H1 (cell line): ENCODE measurements around the gene PET117. TPM values are rescaled to one million over a fixed set of nuclear protein-coding genes. Genes with fewer than 3 reads are reported as not detected.
"Not testable (repeated sequence)": the region's sequence is repeated elsewhere in the genome, so short reads cannot be mapped to it uniquely, and the experiment has no call there.

Source experiments
- CTCF ChIA-PET: fragments of 300-600 bp; sonication (Branson Sonifier 250); formaldehyde crosslinking; loops from one replicate; lab custom pipeline; 2021; ENCODE audit not compliant: partially characterized antibody; lab: Charles Lee
- POLR2A ChIA-PET: fragments of 300-600 bp; sonication (Branson Sonifier 250); formaldehyde crosslinking; loops from one replicate; lab custom pipeline; 2021; ENCODE audit warnings: inconsistent platforms; ENCODE audit not compliant: partially characterized antibody; lab: Charles Lee
- DNase-seq, 2 experiments: peaks; one replicate each; pipeline versions ENCODE4 v3.0.0 to v3.0.0-alpha.2; 2010 to 2022; ENCODE audit warnings: low spot score in 2 of 2, low read depth in 1 of 2, mixed read lengths in 1 of 2
- FAIRE-seq: peaks from 2 replicates; lab custom pipeline; 2011; peaks lifted over from hg19 to GRCh38; lab: Jason Lieb, UNC
- H2AFZ ChIP-seq: 2 replicates; pipeline ENCODE4 v1.8.1; 2012; ENCODE audit warnings: low read length, inconsistent platforms
- H2AK5ac ChIP-seq: 2 replicates; pipeline ENCODE4 v1.6.1; 2013; ENCODE audit warnings: low read depth, low read length
- H2BK120ac ChIP-seq: replicated peaks from 2 replicates; pipeline ENCODE3; 2013; ENCODE audit warnings: low read depth, low read length, inconsistent platforms
- H2BK12ac ChIP-seq: 2 replicates; pipeline ENCODE4 v1.6.1; 2013; ENCODE audit warnings: low read depth, low read length
- H2BK15ac ChIP-seq: 2 replicates; pipeline ENCODE4 v1.6.1; 2013; ENCODE audit warnings: low read length
- H2BK20ac ChIP-seq: 2 replicates; pipeline ENCODE4 v1.6.1; 2013; ENCODE audit warnings: low read length
- H2BK5ac ChIP-seq: 2 replicates; pipeline ENCODE4 v1.6.1; 2013; ENCODE audit warnings: low read depth, low read length
- H3K14ac ChIP-seq: 2 replicates; pipeline ENCODE4 v1.6.1; 2013; ENCODE audit warnings: inconsistent platforms; ENCODE audit not compliant: insufficient read length
- H3K18ac ChIP-seq: 2 replicates; pipeline ENCODE4 v1.6.1; 2013; ENCODE audit warnings: low read length; ENCODE audit errors: extremely low read depth
- H3K23ac ChIP-seq: 2 replicates; pipeline ENCODE4 v1.6.1; 2013; ENCODE audit warnings: inconsistent platforms; ENCODE audit not compliant: insufficient read length
- H3K23me2 ChIP-seq: 2 replicates; pipeline ENCODE4 v1.6.1; 2013; ENCODE audit warnings: low read depth, low read length
- H3K27ac ChIP-seq: 2 replicates; pipeline ENCODE4 v1.6.1; 2011; ENCODE audit warnings: low read depth, low read length, inconsistent platforms
- H3K27me3 ChIP-seq, 4 experiments: replicated peaks in 1 of 4; 1 replicate in 1 of 4; 2 replicates in 3 of 4; pipeline versions ENCODE4 v1.6.1 to v1.8.1; 2011 to 2013; ENCODE audit warnings: low read length in 3 of 4, mild to moderate bottlenecking in 3 of 4, inconsistent platforms in 2 of 4, mixed read lengths in 2 of 4, moderate library complexity in 1 of 4; ENCODE audit not compliant: control insufficient read depth in 3 of 4, insufficient read depth in 3 of 4; ENCODE audit errors: extremely low read depth in 1 of 4
- H3K36me3 ChIP-seq, 4 experiments: 2 replicates each; pipeline versions ENCODE4 v1.6.1 to v1.8.1; 2011 to 2013; ENCODE audit warnings: mild to moderate bottlenecking in 4 of 4, low read length in 3 of 4, moderate library complexity in 2 of 4, control low read depth in 1 of 4, inconsistent platforms in 1 of 4; ENCODE audit not compliant: insufficient read depth in 4 of 4, control insufficient read depth in 2 of 4
- H3K4ac ChIP-seq: replicated peaks from 2 replicates; pipeline ENCODE3; 2013; ENCODE audit warnings: low read length, low read depth, mixed read lengths, inconsistent platforms; ENCODE audit not compliant: insufficient read length
- H3K4me1 ChIP-seq, 4 experiments: replicated peaks in 1 of 4; 1 replicate in 1 of 4; 2 replicates in 3 of 4; pipeline versions ENCODE4 v1.6.1 to v1.8.1; 2011 to 2013; ENCODE audit warnings: low read length in 3 of 4, inconsistent platforms in 2 of 4, mixed read lengths in 1 of 4; ENCODE audit not compliant: insufficient read depth in 4 of 4, control insufficient read depth in 3 of 4
- H3K4me2 ChIP-seq, 2 experiments: 2 replicates each; pipeline versions ENCODE4 v1.6.1 to v1.8.1; 2011 to 2013; ENCODE audit warnings: low read depth in 2 of 2, low read length in 2 of 2, control low read depth in 1 of 2, inconsistent platforms in 1 of 2, mild to moderate bottlenecking in 1 of 2; ENCODE audit not compliant: insufficient read depth in 1 of 2
- H3K4me3 ChIP-seq, 4 experiments: fragments of 200-600, 300-600 bp in 1 of 4; sonication (generic), shearing (Covaris generic), sonication (Bioruptor Twin) in 1 of 4; 2 replicates each; pipeline versions ENCODE4 v1.5.1 to v1.8.1; 2011 to 2016; ENCODE audit warnings: low read length in 4 of 4, low read depth in 3 of 4, control low read depth in 2 of 4, inconsistent platforms in 2 of 4, mild to moderate bottlenecking in 2 of 4, mixed read lengths in 1 of 4, moderate library complexity in 1 of 4; ENCODE audit not compliant: insufficient read depth in 2 of 4; ENCODE audit errors: extremely low read depth in 1 of 4
- H3K56ac ChIP-seq: replicated peaks from 2 replicates; pipeline ENCODE3; 2013; ENCODE audit warnings: low read depth, mild to moderate bottlenecking, mixed read lengths, low read length, inconsistent platforms; ENCODE audit not compliant: insufficient read length
- H3K79me1 ChIP-seq: 2 replicates; pipeline ENCODE4 v1.6.1; 2013; ENCODE audit warnings: low read depth, low read length, control low read depth
- H3K79me2 ChIP-seq, 2 experiments: 2 replicates each; pipeline versions ENCODE4 v1.6.1 to v1.8.1; 2012 to 2013; ENCODE audit warnings: low read length in 2 of 2, mild to moderate bottlenecking in 2 of 2, inconsistent platforms in 1 of 2; ENCODE audit not compliant: insufficient read depth in 2 of 2, control insufficient read depth in 1 of 2
- H3K9ac ChIP-seq, 4 experiments: replicated peaks in 1 of 4; 1 replicate in 1 of 4; 2 replicates in 3 of 4; pipeline versions ENCODE4 v1.6.1 to v1.8.1; 2011 to 2013; ENCODE audit warnings: low read depth in 3 of 4, low read length in 3 of 4, control low read depth in 2 of 4, mild to moderate bottlenecking in 2 of 4, moderate library complexity in 2 of 4, inconsistent platforms in 1 of 4; ENCODE audit errors: extremely low read depth in 1 of 4
- H3K9me3 ChIP-seq, 2 experiments: 2 replicates each; pipeline versions ENCODE4 v1.6.1 to v1.8.1; 2012 to 2013; ENCODE audit warnings: mild to moderate bottlenecking in 2 of 2, moderate library complexity in 2 of 2, control low read depth in 1 of 2, inconsistent platforms in 1 of 2, low read depth in 1 of 2, low read length in 1 of 2, mixed read lengths in 1 of 2; ENCODE audit not compliant: insufficient read depth in 2 of 2
- H4K20me1 ChIP-seq, 2 experiments: replicated peaks in 1 of 2; 2 replicates each; pipeline versions ENCODE3 to v1.8.1; 2011 to 2013; ENCODE audit warnings: inconsistent platforms in 2 of 2, low read length in 2 of 2, mild to moderate bottlenecking in 1 of 2; ENCODE audit not compliant: insufficient read depth in 2 of 2, control insufficient read depth in 1 of 2
- H4K5ac ChIP-seq: 2 replicates; pipeline ENCODE4 v1.6.1; 2013; ENCODE audit warnings: low read length, low read depth, mixed read lengths, inconsistent platforms; ENCODE audit not compliant: insufficient read length
- H4K8ac ChIP-seq: 2 replicates; pipeline ENCODE4 v1.8.0; 2013; ENCODE audit warnings: mild to moderate bottlenecking, moderate library complexity, low read length, inconsistent platforms; ENCODE audit not compliant: insufficient read depth; ENCODE audit errors: extremely low read depth
- H4K91ac ChIP-seq: replicated peaks from 2 replicates; pipeline ENCODE3; 2013; ENCODE audit warnings: low read length, mixed read lengths, inconsistent platforms; ENCODE audit not compliant: insufficient read length
- WGBS, 2 experiments: shearing (Covaris generic) in 1 of 2; methylation state at CpG; one replicate each; pipeline versions ENCODE4 v1.1.6 to v1.1.7; 2013 to 2015; ENCODE audit warnings: low lambda C conversion rate in 2 of 2, mixed read lengths in 2 of 2, inconsistent platforms in 1 of 2, low coverage in 1 of 2, missing lambda C conversion rate in 1 of 2; ENCODE audit not compliant: insufficient replicate concordance in 2 of 2, insufficient coverage in 1 of 2, insufficient read length in 1 of 2; ENCODE audit errors: extremely low coverage in 1 of 2, missing lambda C conversion rate in 1 of 2; 5-methylcytosine and 5-hydroxymethylcytosine counted together
- polyA plus RNA-seq, 7 experiments: library from polyadenylated mRNA; depleted of rRNA in 3 of 7; stranded (reverse) in 5 of 7; unstranded in 2 of 7; fragments of >200 nt in 5 of 7; fragments of 200-250 nt in 2 of 7; gene quantifications; 1 replicate in 5 of 7; 2 replicates in 1 of 7; 4 replicates in 1 of 7; pipeline versions ENCODE4 v1.2.1 to v1.2.3, GENCODE V29; 2011 to 2013; ENCODE audit warnings: missing spikeins in 2 of 7, mixed read lengths in 2 of 7
- total RNA-seq: library from RNA; stranded (reverse); fragmentation: NEBNext Ultra II Directional; extraction: Animal tissue kit (Norgen Biotek cat#: 25700); gene quantifications from 2 replicates; pipeline ENCODE4 v1.2.1, GENCODE V29; 2021

PET117 gene
- total and polyA plus RNA-seq, 2 of the 8 experiments (the other 6 are each of a cell fraction or from before 2014, with no cell fraction given) = 9.1 to 23.8 TPM

DNA sequence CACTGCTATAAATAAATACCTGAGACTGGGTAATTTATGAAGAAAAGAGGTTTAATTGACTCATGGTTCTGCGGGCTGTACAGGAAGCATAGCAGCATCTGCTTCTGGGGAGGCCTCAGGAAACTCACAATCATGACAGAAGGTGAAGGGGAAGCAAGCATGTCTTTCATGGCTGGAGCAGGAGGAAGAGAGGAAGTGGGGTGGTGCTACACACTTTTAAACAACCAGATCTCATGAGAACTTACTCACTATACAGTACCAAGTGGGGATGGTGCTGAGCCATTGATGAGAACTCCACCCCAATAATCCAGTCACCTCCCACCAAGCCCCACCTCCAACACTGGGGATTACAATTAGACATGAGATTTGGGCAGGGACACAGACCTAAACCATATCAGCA is 9.1 kb upstream of the PET117 start:
- 91% methylated on average over 1 of the region's 1 CpG; no CpG with 5 or more reads in 1 of the 2 experiments for WGBS, 2 experiments
- H2BK12ac ChIP-seq, H3K14ac ChIP-seq, FAIRE-seq, H3K4me1 ChIP-seq, H2BK20ac ChIP-seq, H3K56ac ChIP-seq, H3K18ac ChIP-seq, H3K36me3 ChIP-seq, H3K79me1 ChIP-seq, H3K27ac ChIP-seq, H3K9me3 ChIP-seq, H3K4ac ChIP-seq, POLR2A ChIA-PET, H3K4me3 ChIP-seq, DNase-seq, H2AFZ ChIP-seq, H2BK15ac ChIP-seq, H2BK5ac ChIP-seq, H3K23ac ChIP-seq, H2AK5ac ChIP-seq, H3K23me2 ChIP-seq, H4K20me1 ChIP-seq, H2BK120ac ChIP-seq, H4K8ac ChIP-seq, H3K79me2 ChIP-seq, H4K5ac ChIP-seq, H3K27me3 ChIP-seq, H3K9ac ChIP-seq, H3K4me2 ChIP-seq, H4K91ac ChIP-seq: not testable (repeated sequence)
- CTCF ChIA-PET = interaction anchor here (0.8 kb wide), 1 partner anchor 37 kb away, joined by 3 read pairs; no protein-coding TSS in a partner anchor
